ENCODE results near the gene PRKG1.
"Not testable (repeated sequence)": the region's sequence is repeated elsewhere in the genome, so short reads cannot be mapped to it uniquely, and the experiment has no call there.

The PRKG1 gene

GRCh38 chr10:51427758-51428157 lies 353.5 kb downstream of the PRKG1 start:
- no peak for TF ChIP-seq POLR2A (IDR thresholded peaks at IDR 0.05; ENCODE audit: low read depth, low read length)
- TF ChIP-seq TAF1 (IDR thresholded peaks at IDR 0.05; ENCODE audit: borderline replicate concordance, low read depth, low read length), result no peak
- no peak for TF ChIP-seq POLR2AphosphoS5 (IDR thresholded peaks at IDR 0.05; ENCODE audit: low read depth, low read length)
- no peak for FAIRE-seq
- no peak for DNase-seq (ENCODE audit: insufficient read length)

- DNase-seq (ENCODE audit: insufficient read length) (no peak), FAIRE-seq (no peak)
- no peak for TF ChIP-seq POLR2A (IDR thresholded peaks at IDR 0.05; ENCODE audit: low read depth, low read length)
- TF ChIP-seq POLR2AphosphoS5 (IDR thresholded peaks at IDR 0.05; ENCODE audit: low read depth, low read length), result no peak
- no peak for TF ChIP-seq TAF1 (IDR thresholded peaks at IDR 0.05; ENCODE audit: borderline replicate concordance, low read depth, low read length)
These were observed 356.2 kb downstream of the PRKG1 start for GRCh38 chr10:51430506-51430905.

GRCh38 chr10:51433949-51434475 lies 359.7 kb downstream of the PRKG1 start:
- DNase-seq (ENCODE audit: insufficient read length) (no peak), FAIRE-seq (no peak)
- TF ChIP-seq POLR2AphosphoS5 (IDR thresholded peaks at IDR 0.05; ENCODE audit: low read depth, low read length), result no peak
- TF ChIP-seq TAF1 (IDR thresholded peaks at IDR 0.05; ENCODE audit: borderline replicate concordance, low read depth, low read length), result no peak
- TF ChIP-seq POLR2A (IDR thresholded peaks at IDR 0.05; ENCODE audit: low read depth, low read length), result no peak

- FAIRE-seq, result no peak
- TF ChIP-seq TAF1 (IDR thresholded peaks at IDR 0.05; ENCODE audit: borderline replicate concordance, low read depth, low read length), result no peak
- no peak for DNase-seq (ENCODE audit: insufficient read length)
These were observed 362.5 kb downstream of the PRKG1 start for GRCh38 chr10:51436805-51437204.

- FAIRE-seq (no peak), DNase-seq (ENCODE audit: insufficient read length) (no peak)
- no peak for TF ChIP-seq POLR2AphosphoS5 (IDR thresholded peaks at IDR 0.05; ENCODE audit: low read depth, low read length)
- no peak for TF ChIP-seq POLR2A (IDR thresholded peaks at IDR 0.05; ENCODE audit: low read depth, low read length)
- no peak for TF ChIP-seq TAF1 (IDR thresholded peaks at IDR 0.05; ENCODE audit: borderline replicate concordance, low read depth, low read length)
These were observed 365.4 kb downstream of the PRKG1 start for GRCh38 chr10:51439645-51440044.

- TF ChIP-seq POLR2A (IDR thresholded peaks at IDR 0.05; ENCODE audit: low read depth, low read length) (no peak), TAF1 (IDR thresholded peaks at IDR 0.05; ENCODE audit: borderline replicate concordance, low read depth, low read length) (no peak), POLR2AphosphoS5 (IDR thresholded peaks at IDR 0.05; ENCODE audit: low read depth, low read length) (no peak)
- DNase-seq (ENCODE audit: insufficient read length) (no peak), FAIRE-seq (no peak)
These were observed 371.3 kb downstream of the PRKG1 start for GRCh38 chr10:51445588-51445987.

GRCh38 chr10:51447119-51447518 lies 372.8 kb downstream of the PRKG1 start:
- no peak for TF ChIP-seq POLR2AphosphoS5 (IDR thresholded peaks at IDR 0.05; ENCODE audit: low read depth, low read length)
- no peak for TF ChIP-seq POLR2A (IDR thresholded peaks at IDR 0.05; ENCODE audit: low read depth, low read length)
- TF ChIP-seq TAF1 (IDR thresholded peaks at IDR 0.05; ENCODE audit: borderline replicate concordance, low read depth, low read length), result no peak
- FAIRE-seq (no peak), DNase-seq (ENCODE audit: insufficient read length) (no peak)

- not testable (repeated sequence) for FAIRE-seq; DNase-seq (ENCODE audit: insufficient read length)
These were observed 381.5 kb downstream of the PRKG1 start for GRCh38 chr10:51455762-51456161.

GRCh38 chr10:51459476-51459875 lies 385.2 kb downstream of the PRKG1 start:
- no peak for DNase-seq (ENCODE audit: insufficient read length)
- TF ChIP-seq POLR2A (IDR thresholded peaks at IDR 0.05; ENCODE audit: low read depth, low read length), result no peak
- TF ChIP-seq TAF1 (IDR thresholded peaks at IDR 0.05; ENCODE audit: borderline replicate concordance, low read depth, low read length), result no peak
- no peak for TF ChIP-seq POLR2AphosphoS5 (IDR thresholded peaks at IDR 0.05; ENCODE audit: low read depth, low read length)
- no peak for FAIRE-seq

GRCh38 chr10:51462076-51462779 lies 387.9 kb downstream of the PRKG1 start:
- FAIRE-seq (no peak), DNase-seq (ENCODE audit: insufficient read length) (no peak)
- TF ChIP-seq POLR2A (IDR thresholded peaks at IDR 0.05; ENCODE audit: low read depth, low read length), result no peak
- TF ChIP-seq TAF1 (IDR thresholded peaks at IDR 0.05; ENCODE audit: borderline replicate concordance, low read depth, low read length), result no peak
- no peak for TF ChIP-seq POLR2AphosphoS5 (IDR thresholded peaks at IDR 0.05; ENCODE audit: low read depth, low read length)

GRCh38 chr10:51468424-51468823 lies 394.1 kb downstream of the PRKG1 start:
- no peak for DNase-seq (ENCODE audit: insufficient read length)
- no peak for FAIRE-seq
- TF ChIP-seq POLR2A (IDR thresholded peaks at IDR 0.05; ENCODE audit: low read depth, low read length) (no peak), POLR2AphosphoS5 (IDR thresholded peaks at IDR 0.05; ENCODE audit: low read depth, low read length) (no peak), TAF1 (IDR thresholded peaks at IDR 0.05; ENCODE audit: borderline replicate concordance, low read depth, low read length) (no peak)

GRCh38 chr10:51469686-51470085 lies 395.4 kb downstream of the PRKG1 start:
- FAIRE-seq (no peak), DNase-seq (ENCODE audit: insufficient read length) (no peak)
- TF ChIP-seq TAF1 (IDR thresholded peaks at IDR 0.05; ENCODE audit: borderline replicate concordance, low read depth, low read length), result no peak
- TF ChIP-seq POLR2A (IDR thresholded peaks at IDR 0.05; ENCODE audit: low read depth, low read length), result no peak
- no peak for TF ChIP-seq POLR2AphosphoS5 (IDR thresholded peaks at IDR 0.05; ENCODE audit: low read depth, low read length)
